ENCODE measurements around the gene MAN2C1.

MAN2C1 gene

GRCh38 chr15:75407083-75407482 is 38.7 kb upstream of the MAN2C1 start:
- ATAC-seq, result no peak
- no peak for TF ChIP-seq ZNF70 (CRISPR knock-in tag; IDR thresholded peaks at IDR 0.05)
- TF ChIP-seq SNAI2 (CRISPR knock-in tag; IDR thresholded peaks at IDR 0.05), result no peak
- TF ChIP-seq RARB (CRISPR knock-in tag; IDR thresholded peaks at IDR 0.05), result no peak
- no peak for TF ChIP-seq OSR1 (CRISPR knock-in tag; IDR thresholded peaks at IDR 0.05)
- no peak for TF ChIP-seq TCF4 (CRISPR knock-in tag; IDR thresholded peaks at IDR 0.05; ENCODE audit: borderline replicate concordance)
- TF ChIP-seq, protein P1, sequence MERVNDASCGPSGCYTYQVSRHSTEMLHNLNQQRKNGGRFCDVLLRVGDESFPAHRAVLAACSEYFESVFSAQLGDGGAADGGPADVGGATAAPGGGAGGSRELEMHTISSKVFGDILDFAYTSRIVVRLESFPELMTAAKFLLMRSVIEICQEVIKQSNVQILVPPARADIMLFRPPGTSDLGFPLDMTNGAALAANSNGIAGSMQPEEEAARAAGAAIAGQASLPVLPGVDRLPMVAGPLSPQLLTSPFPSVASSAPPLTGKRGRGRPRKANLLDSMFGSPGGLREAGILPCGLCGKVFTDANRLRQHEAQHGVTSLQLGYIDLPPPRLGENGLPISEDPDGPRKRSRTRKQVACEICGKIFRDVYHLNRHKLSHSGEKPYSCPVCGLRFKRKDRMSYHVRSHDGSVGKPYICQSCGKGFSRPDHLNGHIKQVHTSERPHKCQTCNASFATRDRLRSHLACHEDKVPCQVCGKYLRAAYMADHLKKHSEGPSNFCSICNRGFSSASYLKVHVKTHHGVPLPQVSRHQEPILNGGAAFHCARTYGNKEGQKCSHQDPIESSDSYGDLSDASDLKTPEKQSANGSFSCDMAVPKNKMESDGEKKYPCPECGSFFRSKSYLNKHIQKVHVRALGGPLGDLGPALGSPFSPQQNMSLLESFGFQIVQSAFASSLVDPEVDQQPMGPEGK (CRISPR knock-in tag; IDR thresholded peaks at IDR 0.05; ENCODE audit: borderline replicate concordance), result no peak
- no peak for TF ChIP-seq ESRRG (CRISPR knock-in tag; IDR thresholded peaks at IDR 0.05)
- TF ChIP-seq, protein P2, sequence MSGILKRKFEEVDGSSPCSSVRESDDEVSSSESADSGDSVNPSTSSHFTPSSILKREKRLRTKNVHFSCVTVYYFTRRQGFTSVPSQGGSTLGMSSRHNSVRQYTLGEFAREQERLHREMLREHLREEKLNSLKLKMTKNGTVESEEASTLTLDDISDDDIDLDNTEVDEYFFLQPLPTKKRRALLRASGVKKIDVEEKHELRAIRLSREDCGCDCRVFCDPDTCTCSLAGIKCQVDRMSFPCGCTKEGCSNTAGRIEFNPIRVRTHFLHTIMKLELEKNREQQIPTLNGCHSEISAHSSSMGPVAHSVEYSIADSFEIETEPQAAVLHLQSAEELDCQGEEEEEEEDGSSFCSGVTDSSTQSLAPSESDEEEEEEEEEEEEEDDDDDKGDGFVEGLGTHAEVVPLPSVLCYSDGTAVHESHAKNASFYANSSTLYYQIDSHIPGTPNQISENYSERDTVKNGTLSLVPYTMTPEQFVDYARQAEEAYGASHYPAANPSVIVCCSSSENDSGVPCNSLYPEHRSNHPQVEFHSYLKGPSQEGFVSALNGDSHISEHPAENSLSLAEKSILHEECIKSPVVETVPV (CRISPR knock-in tag; IDR thresholded peaks at IDR 0.05), result no peak
- TF ChIP-seq ZNF565 (CRISPR knock-in tag; conservative IDR thresholded peaks at IDR 0.05; ENCODE audit: low read depth), result no peak
- no peak for TF ChIP-seq ZC3H10 (CRISPR knock-in tag; IDR thresholded peaks at IDR 0.05)
- TF ChIP-seq ARNTL (CRISPR knock-in tag; IDR thresholded peaks at IDR 0.05; ENCODE audit: borderline replicate concordance, low read depth), result no peak
- TF ChIP-seq TOX (CRISPR knock-in tag; IDR thresholded peaks at IDR 0.05; ENCODE audit: borderline replicate concordance), result no peak
- TF ChIP-seq PPARA (CRISPR knock-in tag; IDR thresholded peaks at IDR 0.05; ENCODE audit: borderline replicate concordance), result no peak
- TF ChIP-seq CSDC2 (CRISPR knock-in tag; IDR thresholded peaks at IDR 0.05), result no peak
- no peak for TF ChIP-seq ZFP3 (CRISPR knock-in tag; IDR thresholded peaks at IDR 0.05)
- no peak for TF ChIP-seq GLIS3 (CRISPR knock-in tag; IDR thresholded peaks at IDR 0.05)
- no peak for TF ChIP-seq ZFP30 (CRISPR knock-in tag; IDR thresholded peaks at IDR 0.05)
- TF ChIP-seq TSHZ2 (CRISPR knock-in tag; IDR thresholded peaks at IDR 0.05), result no peak
- TF ChIP-seq ISL1 (CRISPR knock-in tag; IDR thresholded peaks at IDR 0.05), result no peak
- TF ChIP-seq BACH2 (CRISPR knock-in tag; IDR thresholded peaks at IDR 0.05; ENCODE audit: borderline replicate concordance), result no peak

- TF ChIP-seq, protein P2 (CRISPR knock-in tag; IDR thresholded peaks at IDR 0.05), result no peak
- TF ChIP-seq SNAI2 (CRISPR knock-in tag; IDR thresholded peaks at IDR 0.05), result no peak
- TF ChIP-seq ISL1 (CRISPR knock-in tag; IDR thresholded peaks at IDR 0.05), result no peak
- TF ChIP-seq RARB (CRISPR knock-in tag; IDR thresholded peaks at IDR 0.05), result no peak
- TF ChIP-seq BACH2 (CRISPR knock-in tag; IDR thresholded peaks at IDR 0.05; ENCODE audit: borderline replicate concordance), result no peak
- TF ChIP-seq ZFP30 (CRISPR knock-in tag; IDR thresholded peaks at IDR 0.05), result no peak
- TF ChIP-seq OSR1 (CRISPR knock-in tag; IDR thresholded peaks at IDR 0.05), result no peak
- TF ChIP-seq ZFP3 (CRISPR knock-in tag; IDR thresholded peaks at IDR 0.05), result no peak
- TF ChIP-seq ARNTL (CRISPR knock-in tag; IDR thresholded peaks at IDR 0.05; ENCODE audit: borderline replicate concordance, low read depth), result no peak
- TF ChIP-seq ZC3H10 (CRISPR knock-in tag; IDR thresholded peaks at IDR 0.05), result no peak
- no peak for TF ChIP-seq PPARA (CRISPR knock-in tag; IDR thresholded peaks at IDR 0.05; ENCODE audit: borderline replicate concordance)
- TF ChIP-seq ZNF70 (CRISPR knock-in tag; IDR thresholded peaks at IDR 0.05), result no peak
- no peak for TF ChIP-seq ZNF565 (CRISPR knock-in tag; conservative IDR thresholded peaks at IDR 0.05; ENCODE audit: low read depth)
- TF ChIP-seq, protein P1 (CRISPR knock-in tag; IDR thresholded peaks at IDR 0.05; ENCODE audit: borderline replicate concordance), result no peak
- no peak for TF ChIP-seq TCF4 (CRISPR knock-in tag; IDR thresholded peaks at IDR 0.05; ENCODE audit: borderline replicate concordance)
- TF ChIP-seq TOX (CRISPR knock-in tag; IDR thresholded peaks at IDR 0.05; ENCODE audit: borderline replicate concordance), result no peak
- no peak for TF ChIP-seq GLIS3 (CRISPR knock-in tag; IDR thresholded peaks at IDR 0.05)
- TF ChIP-seq, protein P3, sequence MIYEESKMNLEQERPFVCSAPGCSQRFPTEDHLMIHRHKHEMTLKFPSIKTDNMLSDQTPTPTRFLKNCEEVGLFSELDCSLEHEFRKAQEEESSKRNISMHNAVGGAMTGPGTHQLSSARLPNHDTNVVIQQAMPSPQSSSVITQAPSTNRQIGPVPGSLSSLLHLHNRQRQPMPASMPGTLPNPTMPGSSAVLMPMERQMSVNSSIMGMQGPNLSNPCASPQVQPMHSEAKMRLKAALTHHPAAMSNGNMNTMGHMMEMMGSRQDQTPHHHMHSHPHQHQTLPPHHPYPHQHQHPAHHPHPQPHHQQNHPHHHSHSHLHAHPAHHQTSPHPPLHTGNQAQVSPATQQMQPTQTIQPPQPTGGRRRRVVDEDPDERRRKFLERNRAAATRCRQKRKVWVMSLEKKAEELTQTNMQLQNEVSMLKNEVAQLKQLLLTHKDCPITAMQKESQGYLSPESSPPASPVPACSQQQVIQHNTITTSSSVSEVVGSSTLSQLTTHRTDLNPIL (CRISPR knock-in tag; IDR thresholded peaks at IDR 0.05; ENCODE audit: low read depth), result no peak
- TF ChIP-seq CSDC2 (CRISPR knock-in tag; IDR thresholded peaks at IDR 0.05), result no peak
- ATAC-seq, result no peak
These were observed 35.5 kb upstream of the MAN2C1 start for GRCh38 chr15:75403892-75404291.

All from SK-N-SH treated with all-trans-retinoic acid at 6 μM for 48 hours (cell line).